ENCODE data around the gene RPS6KC1.
A peak's percentile ranks its signal among the peaks of the same experiment; 100 is the strongest.
"Not testable (repeated sequence)": the region's sequence is repeated elsewhere in the genome, so short reads cannot be mapped to it uniquely, and the experiment has no call there.

Gene RPS6KC1

DNA sequence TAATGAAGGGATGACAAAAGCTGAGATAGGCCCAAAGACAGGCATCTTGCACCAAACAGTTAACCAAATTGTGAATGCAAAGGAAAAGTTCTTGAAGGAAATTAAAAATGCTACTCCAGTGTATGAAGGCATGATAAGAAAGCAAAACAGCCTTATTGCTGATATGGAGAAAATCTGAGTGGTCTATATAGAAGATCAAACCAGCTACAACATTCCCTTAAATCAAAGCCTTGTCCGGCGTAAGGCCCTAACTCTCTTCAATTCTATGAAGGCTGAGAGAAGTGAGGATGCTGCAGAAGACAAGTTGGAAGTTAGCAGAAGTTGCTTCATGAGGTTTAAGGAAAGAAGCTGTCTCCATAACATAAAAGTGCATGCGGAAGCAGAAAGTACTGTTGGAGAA, 31.0 kb upstream of the RPS6KC1 start:
- Histone ChIP-seq H2BK12ac (ENCODE audit: low read length in 2 of 2) (no peak overlapping the region), H3K9ac (ENCODE audit: low read length) (no peak overlapping the region), H2AFZ (ENCODE audit: low read depth, low read length) (no peak overlapping the region), H3K4ac (ENCODE audit: low read depth in 1 of 2, low read length in 2 of 2) (no peak overlapping the region), H2BK120ac (ENCODE audit: low read depth, low read length) (no peak overlapping the region), H3K23ac (ENCODE audit: low read length in 2 of 2) (no peak overlapping the region), H2BK15ac (ENCODE audit: low read depth, poor library complexity, severe bottlenecking) (no peak overlapping the region), H2AK5ac (ENCODE audit: low read length, severe bottlenecking) (no peak overlapping the region), H3K14ac (ENCODE audit: low read length in 2 of 2) (no peak overlapping the region), H3K27me3 (ENCODE audit: control insufficient read depth in 1 of 2, insufficient read depth in 1 of 2, low read length in 2 of 2) (peaks cover 0 to 4% of the 10 kb centered on the region in 2 experiments), H3K9me3 (ENCODE audit: control insufficient read depth, low read length) (no peaks in the 10 kb centered on the region), H3K4me2 (ENCODE audit: low read length, poor library complexity, severe bottlenecking) (no peak overlapping the region), H4K91ac (ENCODE audit: low read length) (no peak overlapping the region), H3K4me3 (ENCODE audit: insufficient read depth in 1 of 2, low read depth in 1 of 2, low read length in 2 of 2) (no peak overlapping the region), H3K79me1 (replicated peaks; ENCODE audit: low read length, poor library complexity, severe bottlenecking) (no peaks in the 10 kb centered on the region), H3K27ac (ENCODE audit: low read length, poor library complexity, severe bottlenecking) (no peak overlapping the region), H3K18ac (ENCODE audit: low read depth in 1 of 2, low read length in 2 of 2) (no peak overlapping the region), H2BK5ac (ENCODE audit: low read depth, low read length, poor library complexity, severe bottlenecking) (no peak overlapping the region), H3K4me1 (ENCODE audit: control insufficient read depth, insufficient read depth, low read depth, low read length) (no peaks in the 10 kb centered on the region), H4K8ac (ENCODE audit: low read length) (no peak overlapping the region), H3K36me3 (ENCODE audit: control insufficient read depth in 1 of 2, insufficient read depth in 2 of 2, low read depth in 1 of 2, low read length in 2 of 2) (no peaks in the 10 kb centered on the region)
- WGBS = 100% methylated on average over 3 of the region's 3 CpGs
- no peak for DNase-seq

DNA sequence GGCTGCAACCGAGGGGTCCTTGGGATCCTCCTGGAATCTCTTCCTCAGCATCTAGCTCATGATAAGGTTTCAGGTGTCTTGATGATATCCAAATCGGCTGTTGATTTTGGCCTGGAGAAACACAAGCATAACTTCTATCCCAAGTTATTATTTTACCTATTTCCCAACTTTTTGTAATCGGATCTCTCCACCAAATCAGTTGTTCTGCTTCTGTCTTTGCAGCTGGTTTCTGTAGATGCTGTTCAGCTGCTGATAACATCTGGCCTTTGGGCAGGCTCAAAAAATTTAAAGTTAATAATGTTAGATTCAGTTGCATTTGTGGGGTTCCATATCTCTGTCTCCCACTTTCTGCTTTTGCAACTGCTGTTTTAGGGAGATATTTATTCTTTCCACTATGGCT, 24.0 kb upstream of the RPS6KC1 start:
- H3K14ac ChIP-seq (ENCODE audit: low read length in 2 of 2); H3K36me3 ChIP-seq (ENCODE audit: control insufficient read depth in 1 of 2, insufficient read depth in 2 of 2, low read depth in 1 of 2, low read length in 2 of 2); H3K4me3 ChIP-seq (ENCODE audit: insufficient read depth in 1 of 2, low read depth in 1 of 2, low read length in 2 of 2); H3K9ac ChIP-seq (ENCODE audit: low read length); H2BK5ac ChIP-seq (ENCODE audit: low read depth, low read length, poor library complexity, severe bottlenecking); H3K23ac ChIP-seq (ENCODE audit: low read length in 2 of 2); H3K4ac ChIP-seq (ENCODE audit: low read depth in 1 of 2, low read length in 2 of 2); H2BK120ac ChIP-seq (ENCODE audit: low read depth, low read length); H3K79me1 ChIP-seq (replicated peaks; ENCODE audit: low read length, poor library complexity, severe bottlenecking); H3K4me2 ChIP-seq (ENCODE audit: low read length, poor library complexity, severe bottlenecking); H3K4me1 ChIP-seq (ENCODE audit: control insufficient read depth, insufficient read depth, low read depth, low read length); H2AK5ac ChIP-seq (ENCODE audit: low read length, severe bottlenecking); H4K91ac ChIP-seq (ENCODE audit: low read length); H3K27me3 ChIP-seq (ENCODE audit: control insufficient read depth in 1 of 2, insufficient read depth in 1 of 2, low read length in 2 of 2); H3K18ac ChIP-seq (ENCODE audit: low read depth in 1 of 2, low read length in 2 of 2); H2BK15ac ChIP-seq (ENCODE audit: low read depth, poor library complexity, severe bottlenecking); H3K9me3 ChIP-seq (ENCODE audit: control insufficient read depth, low read length); H3K27ac ChIP-seq (ENCODE audit: low read length, poor library complexity, severe bottlenecking); DNase-seq; H2AFZ ChIP-seq (ENCODE audit: low read depth, low read length); H2BK12ac ChIP-seq (ENCODE audit: low read length in 2 of 2); H4K8ac ChIP-seq (ENCODE audit: low read length): not testable (repeated sequence)
- 84% methylated on average over 2 of the region's 3 CpGs for WGBS

DNA sequence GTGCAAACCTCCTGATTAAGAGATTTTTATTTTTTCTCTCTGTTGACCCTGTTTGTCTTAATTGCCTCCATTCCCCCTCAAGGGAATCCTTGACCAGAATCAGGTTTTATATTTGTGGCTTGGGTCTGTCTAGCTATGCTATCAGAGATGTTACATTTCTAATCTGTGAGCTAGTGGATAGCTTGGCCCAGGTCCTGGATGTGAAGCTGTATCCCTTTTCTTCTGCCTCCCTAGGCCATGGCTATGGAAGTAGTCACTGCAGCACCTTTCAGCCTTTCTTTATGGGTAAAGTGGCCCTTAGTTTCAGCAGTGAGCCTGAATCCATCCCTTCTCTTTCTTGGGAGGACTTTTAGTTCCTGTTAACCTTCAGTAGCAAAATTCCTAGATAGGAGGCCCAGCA, 18.4 kb upstream of the RPS6KC1 start:
- H2BK120ac ChIP-seq (ENCODE audit: low read depth, low read length) = no peak overlapping the region
- no peak overlapping the region for H3K9ac ChIP-seq (ENCODE audit: low read length)
- H3K4me2 ChIP-seq (ENCODE audit: low read length, poor library complexity, severe bottlenecking) = no peak overlapping the region
- no peak overlapping the region for H2BK15ac ChIP-seq (ENCODE audit: low read depth, poor library complexity, severe bottlenecking)
- DNase-seq = no peak
- H3K4ac ChIP-seq (ENCODE audit: low read depth in 1 of 2, low read length in 2 of 2) = peak overlapping the region in 1 of 2 experiments; percentile 49
- H3K79me1 ChIP-seq (replicated peaks; ENCODE audit: low read length, poor library complexity, severe bottlenecking) = no peaks in the 10 kb centered on the region
- no peaks in the 10 kb centered on the region for H3K9me3 ChIP-seq (ENCODE audit: control insufficient read depth, low read length)
- H3K27ac ChIP-seq (ENCODE audit: low read length, poor library complexity, severe bottlenecking) = no peak overlapping the region
- no peaks in the 10 kb centered on the region for H3K4me1 ChIP-seq (ENCODE audit: control insufficient read depth, insufficient read depth, low read depth, low read length)
- no peak overlapping the region for H3K23ac ChIP-seq (ENCODE audit: low read length in 2 of 2)
- no peak overlapping the region for H3K18ac ChIP-seq (ENCODE audit: low read depth in 1 of 2, low read length in 2 of 2)
- no peak overlapping the region for H3K4me3 ChIP-seq (ENCODE audit: insufficient read depth in 1 of 2, low read depth in 1 of 2, low read length in 2 of 2)
- no peak overlapping the region for H2BK5ac ChIP-seq (ENCODE audit: low read depth, low read length, poor library complexity, severe bottlenecking)
- no peak overlapping the region for H4K91ac ChIP-seq (ENCODE audit: low read length)
- no peak overlapping the region for H2BK12ac ChIP-seq (ENCODE audit: low read length in 2 of 2)
- no peak overlapping the region for H3K14ac ChIP-seq (ENCODE audit: low read length in 2 of 2)
- H4K8ac ChIP-seq (ENCODE audit: low read length) = no peak overlapping the region
- H2AFZ ChIP-seq (ENCODE audit: low read depth, low read length) = no peak overlapping the region
- peaks cover 0 to 16% of the 10 kb centered on the region in 2 experiments for H3K27me3 ChIP-seq (ENCODE audit: control insufficient read depth in 1 of 2, insufficient read depth in 1 of 2, low read length in 2 of 2)
- H3K36me3 ChIP-seq (ENCODE audit: control insufficient read depth in 1 of 2, insufficient read depth in 2 of 2, low read depth in 1 of 2, low read length in 2 of 2) = no peaks in the 10 kb centered on the region
- no peak overlapping the region for H2AK5ac ChIP-seq (ENCODE audit: low read length, severe bottlenecking)

- Histone ChIP-seq H3K14ac (ENCODE audit: low read length in 2 of 2) (no peak overlapping the region), H3K9me3 (ENCODE audit: control insufficient read depth, low read length) (no peaks in the 10 kb centered on the region), H4K8ac (ENCODE audit: low read length) (no peak overlapping the region), H3K23ac (ENCODE audit: low read length in 2 of 2) (no peak overlapping the region), H3K9ac (ENCODE audit: low read length) (no peak overlapping the region), H2BK120ac (ENCODE audit: low read depth, low read length) (no peak overlapping the region), H2AFZ (ENCODE audit: low read depth, low read length) (no peak overlapping the region), H2BK5ac (ENCODE audit: low read depth, low read length, poor library complexity, severe bottlenecking) (no peak overlapping the region), H3K27me3 (ENCODE audit: control insufficient read depth in 1 of 2, insufficient read depth in 1 of 2, low read length in 2 of 2) (peaks cover 0 to 8% of the 10 kb centered on the region in 2 experiments), H2AK5ac (ENCODE audit: low read length, severe bottlenecking) (no peak overlapping the region), H2BK15ac (ENCODE audit: low read depth, poor library complexity, severe bottlenecking) (no peak overlapping the region), H3K79me1 (replicated peaks; ENCODE audit: low read length, poor library complexity, severe bottlenecking) (no peaks in the 10 kb centered on the region), H3K4me2 (ENCODE audit: low read length, poor library complexity, severe bottlenecking) (no peak overlapping the region), H3K4ac (ENCODE audit: low read depth in 1 of 2, low read length in 2 of 2) (no peak overlapping the region), H3K4me1 (ENCODE audit: control insufficient read depth, insufficient read depth, low read depth, low read length) (no peaks in the 10 kb centered on the region), H3K18ac (ENCODE audit: low read depth in 1 of 2, low read length in 2 of 2) (no peak overlapping the region), H3K36me3 (ENCODE audit: control insufficient read depth in 1 of 2, insufficient read depth in 2 of 2, low read depth in 1 of 2, low read length in 2 of 2) (no peaks in the 10 kb centered on the region), H3K4me3 (ENCODE audit: insufficient read depth in 1 of 2, low read depth in 1 of 2, low read length in 2 of 2) (no peak overlapping the region), H3K27ac (ENCODE audit: low read length, poor library complexity, severe bottlenecking) (no peak overlapping the region), H4K91ac (ENCODE audit: low read length) (no peak overlapping the region), H2BK12ac (ENCODE audit: low read length in 2 of 2) (no peak overlapping the region)
- no peak for DNase-seq
- WGBS = 89% methylated on average over 1 of the region's 1 CpG
These were observed 16.3 kb upstream of the RPS6KC1 start for GRCh38 chr1:213034713-213035112.
